ENCODE data around the gene NINJ1. TPM values are rescaled to one million over a fixed set of nuclear protein-coding genes. Genes with fewer than 3 reads are reported as not detected.

Gene NINJ1, protein sequence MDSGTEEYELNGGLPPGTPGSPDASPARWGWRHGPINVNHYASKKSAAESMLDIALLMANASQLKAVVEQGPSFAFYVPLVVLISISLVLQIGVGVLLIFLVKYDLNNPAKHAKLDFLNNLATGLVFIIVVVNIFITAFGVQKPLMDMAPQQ
- total RNA-seq: 35.1 and 81.8 TPM in 2 replicates

DNA sequence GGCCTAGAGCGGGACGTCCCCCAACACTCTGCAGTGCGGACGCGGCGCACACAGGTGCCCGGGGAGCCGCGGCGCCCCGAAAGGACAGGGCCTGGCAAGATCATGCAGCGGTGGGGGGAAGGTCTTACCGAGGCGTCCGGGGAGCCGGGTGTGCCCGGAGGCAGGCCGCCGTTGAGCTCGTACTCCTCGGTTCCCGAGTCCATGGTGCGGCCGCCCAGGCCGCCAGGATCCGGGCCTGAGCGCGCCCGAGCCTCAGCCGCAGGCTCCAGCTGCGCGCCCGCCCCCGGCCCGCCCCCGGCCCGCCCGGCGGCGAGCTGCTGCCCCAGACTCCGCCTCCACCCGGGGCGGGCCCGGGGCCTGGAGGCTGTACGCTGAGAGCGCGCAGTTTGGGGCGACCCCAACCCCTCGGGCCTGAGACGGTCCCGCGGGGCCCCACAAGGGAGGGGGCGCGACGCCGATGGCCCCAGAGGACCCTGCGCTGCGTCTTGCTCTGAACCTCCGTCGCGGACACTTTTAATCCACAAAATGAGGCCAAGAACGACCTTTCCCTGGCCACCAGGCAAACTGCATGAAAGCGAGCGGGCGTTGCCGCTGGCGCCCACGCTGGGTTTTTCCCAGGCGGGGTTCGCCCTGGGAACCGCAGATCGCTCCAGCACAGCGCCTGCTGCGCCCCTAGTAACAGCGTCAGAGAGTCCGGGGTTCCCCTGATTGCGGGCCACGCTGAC is at the start of gene NINJ1:
NINJ1 (minus strand) TSS at position 237 of the 725 bp plus-strand sequence; CDS start at position 203, 34 bp downstream.
- DNase-seq (ENCODE audit: low read depth): peak; percentile 71

DNA sequence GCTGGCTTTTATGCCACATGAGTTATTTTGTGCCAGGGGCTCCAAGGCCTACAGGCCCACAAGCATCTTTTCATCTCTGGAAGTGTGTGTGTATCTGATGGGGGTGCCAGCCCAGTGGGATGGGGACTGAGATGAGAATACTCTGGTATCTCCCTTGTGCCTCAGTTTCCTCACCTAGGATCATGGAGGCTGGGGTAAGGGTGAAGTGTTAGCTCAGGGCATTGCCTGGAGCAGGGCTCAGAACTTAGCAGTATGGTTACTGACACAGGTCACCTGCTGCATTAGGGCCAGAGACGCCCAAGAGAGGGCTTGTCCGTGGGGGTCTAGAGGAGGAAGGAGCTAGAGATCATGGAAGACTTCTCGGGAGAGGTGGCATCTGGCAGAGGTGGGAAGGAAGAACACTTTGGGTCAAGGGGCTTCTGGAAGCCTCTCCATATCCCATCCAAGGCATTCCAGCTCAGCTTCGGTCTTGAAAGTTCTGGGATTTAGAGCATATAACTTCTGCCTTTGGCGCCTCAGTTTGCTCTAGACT is 49.1 kb upstream of the NINJ1 start:
- no peak for DNase-seq (ENCODE audit: low read depth)

DNA sequence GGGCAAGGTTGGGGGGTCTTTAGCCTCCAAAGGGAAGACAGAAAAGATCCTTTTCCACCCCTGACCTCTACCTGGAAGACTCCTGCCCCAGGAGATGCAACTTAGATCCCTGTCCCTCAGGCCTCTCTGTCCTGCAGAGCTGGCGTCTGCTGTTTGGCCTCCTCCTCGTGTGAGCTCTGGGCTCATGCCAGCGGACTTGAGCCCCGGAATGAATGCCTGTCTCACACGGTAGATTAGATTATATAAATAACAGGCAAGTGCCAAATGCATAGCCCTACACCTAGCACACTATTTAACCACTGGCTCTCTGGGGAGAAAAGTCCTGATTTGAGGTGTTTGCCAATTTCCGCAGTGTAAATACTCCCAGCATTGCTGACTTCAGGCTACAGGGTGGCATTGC is 48.5 kb upstream of the NINJ1 start:
- DNase-seq (ENCODE audit: low read depth): no peak

DNA sequence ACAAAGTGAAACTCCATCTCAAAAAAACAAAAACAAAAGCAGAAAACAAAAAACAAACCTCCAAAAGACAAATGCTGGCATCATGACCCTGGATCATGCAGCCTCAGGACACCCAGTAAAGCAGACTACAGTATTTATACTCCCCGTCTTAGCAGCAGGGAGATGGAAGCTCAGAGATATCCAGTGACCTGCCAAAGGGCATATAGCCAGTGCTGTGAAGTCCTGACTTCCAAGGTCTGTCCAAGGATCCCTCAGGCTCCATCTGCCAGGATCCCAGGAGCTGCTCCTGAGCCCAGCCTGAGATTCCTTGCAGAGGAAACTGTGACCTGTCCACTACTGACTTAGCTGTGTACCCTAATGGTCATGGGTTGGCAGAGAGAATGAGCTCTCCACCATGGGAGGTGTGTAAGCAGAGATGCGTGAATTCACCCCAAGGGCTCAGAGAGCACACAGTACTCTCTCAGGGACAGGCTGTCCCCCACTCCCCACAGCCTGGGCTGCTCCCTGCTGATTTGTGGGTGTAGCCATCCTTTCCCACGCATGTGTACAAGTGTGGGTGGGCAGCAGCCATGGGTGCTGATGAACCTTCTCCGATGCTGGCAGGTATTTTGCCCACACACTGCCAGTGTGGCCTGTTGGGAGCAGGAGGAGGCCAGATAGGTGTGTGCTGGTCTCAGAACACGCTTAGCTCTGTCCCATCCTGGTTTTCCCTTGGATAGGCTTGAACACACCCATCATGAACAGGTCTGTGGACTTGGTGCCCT is 47.8 kb upstream of the NINJ1 start:
- DNase-seq (ENCODE audit: low read depth): no peak

DNA sequence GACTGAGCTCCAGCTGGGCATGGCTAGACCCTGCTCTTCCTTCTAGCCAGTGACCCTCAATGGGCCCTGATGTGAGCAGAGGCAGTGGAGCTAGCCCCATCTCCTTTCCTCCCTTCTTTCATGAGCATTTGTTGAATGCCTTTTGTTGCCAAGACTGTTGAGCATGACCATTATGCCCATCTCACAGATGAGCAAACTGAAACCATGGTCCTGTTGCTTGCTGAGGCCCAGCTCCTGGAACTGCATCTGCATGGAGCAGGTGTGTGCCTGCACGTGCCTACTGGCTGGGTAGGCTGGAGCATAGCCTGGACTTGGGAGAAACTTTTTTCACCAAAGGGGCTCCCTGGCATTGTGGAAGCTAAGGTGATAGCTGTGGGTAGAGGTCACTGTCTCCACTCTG is 46.9 kb upstream of the NINJ1 start:
- DNase-seq (ENCODE audit: low read depth): no peak

DNA sequence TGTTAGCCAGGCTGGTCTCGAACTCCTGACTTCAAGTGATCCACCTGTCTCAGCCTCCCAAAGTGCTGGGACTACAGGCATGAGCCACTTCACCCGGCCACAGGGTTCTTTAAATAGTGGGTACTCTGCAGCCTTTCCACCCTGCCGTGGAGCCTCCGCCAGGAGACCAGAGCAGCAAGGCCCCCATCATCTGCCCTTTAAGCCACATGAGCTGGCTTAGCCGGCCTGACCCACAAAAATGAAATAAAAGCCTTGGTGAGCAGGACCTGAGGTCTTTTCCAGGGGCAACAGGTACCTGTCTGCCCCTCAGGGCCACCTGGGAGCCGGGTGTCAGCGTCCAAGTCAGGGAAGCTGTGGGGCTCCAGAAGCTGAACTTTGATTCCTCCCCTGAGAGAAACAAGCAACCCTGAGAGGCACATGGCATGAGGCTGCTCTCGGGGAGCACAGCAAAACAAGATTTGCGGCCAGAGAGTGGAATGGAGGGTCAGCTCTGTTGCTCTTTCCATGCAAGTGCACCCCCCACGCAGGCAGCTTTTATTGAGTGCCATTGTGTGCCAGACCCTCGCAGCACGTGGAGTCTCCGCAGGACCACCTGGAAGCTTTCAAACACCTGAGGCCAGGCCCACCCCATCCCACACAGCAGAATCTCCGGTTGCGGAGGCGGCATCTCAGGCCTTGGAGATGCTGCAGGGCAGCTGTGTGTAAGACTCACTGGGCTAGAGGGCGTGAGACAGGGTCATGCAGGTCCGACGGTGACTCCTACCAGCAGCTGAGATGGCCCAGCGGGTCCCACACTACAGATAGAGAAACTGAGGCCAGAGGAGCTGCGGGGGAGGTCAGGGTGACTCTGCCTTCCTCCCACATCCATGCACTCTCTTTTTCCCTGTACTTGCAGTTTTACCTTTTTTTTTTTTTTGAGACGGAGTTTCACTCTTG is 45.1 kb upstream of the NINJ1 start:
- DNase-seq (ENCODE audit: low read depth): no peak

DNA sequence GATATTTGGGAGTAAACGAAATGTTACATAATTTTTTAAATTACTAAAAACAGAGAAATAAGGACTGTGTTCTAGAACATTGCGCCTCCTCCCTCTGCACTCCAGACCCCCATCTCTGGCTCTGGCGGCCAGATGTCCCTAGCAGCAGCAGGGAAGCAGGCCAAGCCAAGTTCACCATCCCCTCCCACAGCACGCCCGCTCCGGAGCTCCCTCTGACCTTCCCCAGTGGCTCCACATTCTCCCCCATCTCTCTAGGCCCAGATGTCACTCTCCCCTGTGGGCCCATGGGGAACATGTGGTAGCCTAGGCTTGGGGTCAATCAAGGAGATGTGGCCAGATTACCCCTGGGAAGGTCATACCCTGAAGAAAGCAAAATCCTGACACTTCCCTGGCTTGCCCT is 43.6 kb upstream of the NINJ1 start:
- no peak for DNase-seq (ENCODE audit: low read depth)

DNA sequence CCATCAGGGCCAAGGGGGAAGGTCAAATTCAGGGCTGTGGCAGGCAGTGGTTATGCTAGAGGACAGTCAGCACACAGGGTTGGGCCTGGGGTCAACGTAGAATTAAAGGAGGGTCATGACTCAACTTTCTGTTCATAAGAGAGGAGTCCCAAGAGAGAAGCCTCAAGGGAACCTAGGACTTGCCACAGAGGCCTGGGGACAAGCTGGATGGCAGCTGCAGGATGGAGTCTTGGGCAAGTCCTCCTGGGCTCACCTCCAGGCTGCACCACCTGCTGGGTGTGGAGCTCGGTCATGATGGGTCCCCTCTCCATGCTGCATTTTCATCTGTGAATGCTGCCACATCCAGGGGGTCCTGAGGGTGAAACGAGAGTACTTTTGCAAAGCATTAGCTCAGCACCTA is 40.9 kb upstream of the NINJ1 start:
- DNase-seq (ENCODE audit: low read depth): no peak

DNA sequence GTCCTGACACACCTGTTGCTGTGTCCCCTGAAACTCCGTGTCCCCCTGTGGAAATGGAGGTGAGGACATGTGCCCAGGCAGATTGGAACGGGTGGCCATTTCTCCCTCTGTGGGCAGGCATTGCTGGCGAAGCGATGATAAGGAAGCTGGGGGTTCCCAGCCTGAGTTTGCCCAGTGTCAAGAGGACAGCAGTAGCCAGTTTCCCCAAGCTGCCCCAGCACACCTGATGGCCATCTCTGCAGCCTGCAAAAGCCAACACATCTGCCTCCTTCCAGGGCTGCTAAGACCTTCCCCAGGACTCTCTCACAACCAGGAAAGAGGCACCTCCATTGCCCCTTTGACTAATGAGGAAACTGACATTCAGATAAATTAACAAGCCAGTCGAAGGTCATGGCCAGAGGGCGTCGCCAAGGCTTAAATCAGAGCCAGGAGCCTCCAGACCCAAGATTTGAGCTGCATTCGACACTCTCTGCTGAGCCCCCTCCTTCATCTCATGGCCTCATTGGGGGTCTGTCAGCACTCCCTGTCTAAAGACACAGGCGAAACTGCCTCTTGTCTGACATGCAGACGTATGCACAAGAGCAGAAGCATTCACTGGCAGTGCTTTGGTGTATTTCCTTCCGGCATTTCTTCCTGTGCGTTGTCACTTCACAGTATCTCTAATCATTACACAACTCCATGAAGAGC is 39.5 kb upstream of the NINJ1 start:
- no peak for DNase-seq (ENCODE audit: low read depth)

DNA sequence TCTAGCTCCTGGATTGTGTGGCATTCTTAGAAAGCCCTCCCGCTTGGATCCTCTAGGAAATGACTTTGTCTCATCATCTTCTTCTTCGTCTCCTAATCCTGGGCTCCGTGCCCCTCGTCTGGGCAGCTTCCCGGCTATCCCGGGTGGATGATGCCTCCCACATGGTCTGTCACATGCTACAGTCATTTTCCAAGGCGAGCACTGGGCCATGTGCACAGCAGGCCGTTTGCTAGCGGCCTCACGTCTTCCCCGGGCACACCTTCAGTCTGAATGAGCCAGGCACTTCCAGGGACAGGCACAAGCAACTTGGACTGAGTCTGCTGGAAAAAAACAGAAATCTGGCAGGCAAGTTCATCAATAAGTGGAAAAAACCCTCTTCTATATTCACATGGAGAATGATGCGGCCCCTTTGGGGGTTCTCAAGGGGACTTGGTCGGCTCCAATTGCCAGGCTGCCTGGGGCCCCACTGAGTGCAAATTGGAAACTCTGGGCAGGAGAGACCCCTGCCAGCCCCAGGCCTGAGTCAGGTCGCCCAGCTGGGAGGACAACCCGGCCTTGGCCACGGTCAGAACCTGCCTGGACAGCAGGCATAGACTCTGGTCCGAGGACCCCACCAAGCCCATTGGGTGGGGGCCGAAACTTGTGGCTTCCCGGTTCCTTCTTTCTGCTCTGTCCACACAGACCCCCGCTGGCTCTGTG is 38.8 kb upstream of the NINJ1 start:
- no peak for DNase-seq (ENCODE audit: low read depth)

DNA sequence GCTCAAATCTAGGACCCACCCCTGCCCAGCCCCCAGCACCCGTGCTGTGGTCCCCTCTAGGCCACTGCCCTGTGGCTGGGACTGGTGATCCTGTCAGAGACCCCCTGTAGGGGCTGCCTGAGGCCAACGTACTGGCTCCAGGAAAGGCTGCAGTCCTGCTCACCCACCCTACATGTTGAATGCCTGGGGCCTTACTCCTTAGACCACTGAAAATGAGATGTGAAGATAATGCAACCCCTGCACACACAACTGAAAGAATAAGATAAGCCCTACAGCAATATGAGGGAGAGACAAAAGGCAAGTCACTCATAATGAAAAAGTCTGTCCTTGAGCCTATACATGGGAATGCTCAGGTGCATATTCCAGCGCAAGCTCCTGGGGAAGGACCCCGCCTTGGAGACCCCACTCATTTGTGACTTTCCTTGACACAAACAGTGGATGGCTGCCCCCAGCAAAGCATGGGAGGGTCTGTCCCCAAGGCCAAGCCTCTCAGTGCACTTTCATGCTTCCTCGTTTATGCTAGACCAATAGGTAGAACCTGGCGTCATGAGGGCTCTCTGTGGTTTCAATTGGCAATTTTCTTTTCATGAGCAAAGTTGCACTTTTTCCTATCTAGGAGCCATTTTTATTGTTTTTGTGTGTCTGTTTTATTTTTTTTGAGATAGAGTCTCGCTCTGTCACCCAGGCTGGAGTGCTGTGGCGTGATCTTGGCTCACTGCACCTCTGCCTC is 37.4 kb upstream of the NINJ1 start:
- no peak for DNase-seq (ENCODE audit: low read depth)

DNA sequence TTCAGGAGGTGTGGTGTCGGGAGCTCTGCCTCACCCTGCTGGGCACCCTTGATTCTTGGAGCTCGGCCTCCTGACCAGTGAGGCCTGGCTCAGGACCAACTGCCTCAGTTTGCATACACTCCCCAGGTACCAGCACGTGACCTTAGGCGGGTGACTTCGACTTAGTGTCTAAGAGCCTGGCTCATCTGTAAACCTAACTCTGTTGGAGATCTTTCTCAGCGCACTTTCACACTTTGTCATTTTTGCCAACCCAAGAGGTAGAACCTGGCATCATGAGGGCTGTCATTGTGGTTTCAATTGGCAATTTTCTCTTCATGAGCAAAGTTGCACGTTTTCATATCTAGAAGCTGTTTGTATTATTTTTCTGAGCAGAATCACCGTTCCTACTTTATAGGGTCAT is 36.5 kb upstream of the NINJ1 start:
- no peak for DNase-seq (ENCODE audit: low read depth)

DNA sequence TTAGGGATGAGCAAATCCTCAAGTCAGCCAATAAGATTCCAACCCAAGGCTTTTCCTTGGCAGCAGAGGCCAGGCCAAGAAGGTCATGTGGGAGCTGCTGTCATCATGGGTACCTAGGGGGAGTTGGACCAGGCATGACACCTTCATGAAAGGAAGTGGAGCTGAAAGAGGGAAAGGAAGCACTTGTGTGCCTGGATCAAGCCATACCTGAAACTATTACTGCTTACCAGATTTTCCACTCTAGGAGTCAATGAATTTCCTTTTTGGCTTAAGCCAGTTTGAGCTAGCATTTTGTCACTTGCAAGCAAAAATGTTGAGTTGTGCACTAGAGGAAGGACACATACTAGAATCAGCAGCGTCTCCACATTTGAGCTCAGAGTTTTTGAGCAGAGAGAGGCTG is 35.4 kb upstream of the NINJ1 start:
- no peak for DNase-seq (ENCODE audit: low read depth)

DNA sequence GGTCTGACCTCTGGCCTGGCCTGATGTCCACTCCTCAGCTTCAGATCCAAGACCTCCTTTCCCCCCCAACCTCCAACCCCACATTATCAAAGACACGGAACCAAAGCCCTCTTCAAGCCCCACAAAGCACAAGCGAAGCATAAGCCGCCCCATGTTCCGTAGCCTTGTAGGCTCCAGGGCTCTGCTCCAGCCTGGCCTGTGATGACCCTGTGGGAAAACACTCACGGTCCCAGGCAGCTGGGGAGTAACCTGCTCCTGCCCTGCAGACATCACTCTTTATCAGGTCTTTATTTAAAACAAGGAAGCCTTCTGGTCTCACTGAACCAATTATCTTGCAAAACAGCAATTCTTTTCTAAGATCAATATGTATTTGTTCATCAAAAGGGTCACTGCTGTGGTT is 34.5 kb upstream of the NINJ1 start:
- no peak for DNase-seq (ENCODE audit: low read depth)

DNA sequence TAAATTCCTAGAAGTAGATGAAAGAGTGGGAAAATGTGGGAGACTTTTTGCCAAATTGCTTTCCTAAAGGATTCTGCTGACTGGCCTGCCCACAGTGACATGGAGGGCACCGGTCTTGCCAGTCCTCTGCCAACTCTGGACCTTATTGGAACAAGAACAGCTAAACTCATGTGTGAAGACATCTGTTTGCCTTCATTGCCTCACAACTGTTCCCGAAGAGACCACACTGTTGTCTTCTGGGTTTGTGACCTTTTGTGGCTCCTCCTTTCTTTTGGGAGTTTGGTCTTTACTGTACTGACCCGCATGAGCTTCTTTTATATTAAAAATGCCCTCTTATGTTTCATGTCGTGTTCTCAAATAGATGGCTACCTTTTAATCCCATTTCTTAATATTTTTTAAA is 33.8 kb upstream of the NINJ1 start:
- no peak for DNase-seq (ENCODE audit: low read depth)

DNA sequence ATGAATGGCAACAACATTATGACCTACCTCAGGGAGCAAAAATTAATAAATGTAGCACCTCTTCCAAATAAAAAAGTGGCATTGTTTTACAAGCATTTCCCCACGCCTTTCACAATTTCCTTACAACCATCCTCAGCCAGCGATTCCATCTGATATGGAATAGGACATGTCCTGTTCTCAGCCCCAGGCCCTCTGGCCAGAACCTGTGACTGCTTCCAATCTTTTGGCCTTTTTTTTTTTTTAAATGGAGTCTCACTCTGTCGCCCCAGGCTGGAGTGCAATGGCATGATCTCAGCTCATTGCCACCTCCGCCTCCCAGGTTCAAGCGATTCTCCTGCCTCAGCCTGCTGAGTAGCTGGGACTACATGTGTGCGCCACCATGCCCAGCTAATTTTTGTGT is 33.1 kb upstream of the NINJ1 start:
- DNase-seq (ENCODE audit: low read depth): no peak

DNA sequence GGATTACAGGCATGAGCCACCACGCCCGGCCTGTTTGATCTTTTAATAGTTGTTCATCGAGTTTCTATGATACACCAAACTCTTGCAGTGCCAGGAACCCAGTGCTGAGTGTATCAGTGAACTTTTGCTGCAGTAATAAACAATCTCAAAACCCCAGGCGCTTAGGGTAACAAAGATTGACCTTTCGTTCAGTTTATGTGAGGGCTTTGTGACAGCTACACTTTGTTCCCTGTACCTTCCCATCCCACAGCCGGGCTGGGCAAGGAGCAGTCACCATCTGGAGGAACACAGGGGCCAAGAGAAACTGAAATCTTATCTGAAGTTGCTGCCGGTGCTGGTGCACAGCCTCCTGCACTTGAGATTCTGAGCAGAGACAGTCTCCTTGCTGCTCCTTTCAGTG is 32.6 kb upstream of the NINJ1 start:
- DNase-seq (ENCODE audit: low read depth): no peak

DNA sequence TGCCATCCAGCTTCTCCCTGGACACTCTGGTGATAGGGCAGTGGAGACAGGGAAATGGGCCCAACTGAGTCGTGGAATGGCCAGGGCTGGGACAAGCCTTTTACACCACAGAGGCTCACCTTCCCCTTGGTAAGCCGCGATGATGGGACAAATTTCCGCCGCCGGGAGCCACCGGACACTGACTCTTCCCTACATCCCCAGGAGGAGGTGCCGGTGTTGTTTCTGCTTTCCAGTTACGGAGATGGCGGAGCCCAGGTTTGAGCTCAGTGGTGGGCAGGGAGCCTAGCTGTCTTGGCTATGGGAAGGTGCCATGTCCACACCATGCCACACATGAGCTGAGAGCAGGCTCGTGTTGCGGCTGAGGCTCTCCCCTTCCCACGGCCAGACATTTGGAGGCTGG is 30.0 kb upstream of the NINJ1 start:
- no peak for DNase-seq (ENCODE audit: low read depth)

DNA sequence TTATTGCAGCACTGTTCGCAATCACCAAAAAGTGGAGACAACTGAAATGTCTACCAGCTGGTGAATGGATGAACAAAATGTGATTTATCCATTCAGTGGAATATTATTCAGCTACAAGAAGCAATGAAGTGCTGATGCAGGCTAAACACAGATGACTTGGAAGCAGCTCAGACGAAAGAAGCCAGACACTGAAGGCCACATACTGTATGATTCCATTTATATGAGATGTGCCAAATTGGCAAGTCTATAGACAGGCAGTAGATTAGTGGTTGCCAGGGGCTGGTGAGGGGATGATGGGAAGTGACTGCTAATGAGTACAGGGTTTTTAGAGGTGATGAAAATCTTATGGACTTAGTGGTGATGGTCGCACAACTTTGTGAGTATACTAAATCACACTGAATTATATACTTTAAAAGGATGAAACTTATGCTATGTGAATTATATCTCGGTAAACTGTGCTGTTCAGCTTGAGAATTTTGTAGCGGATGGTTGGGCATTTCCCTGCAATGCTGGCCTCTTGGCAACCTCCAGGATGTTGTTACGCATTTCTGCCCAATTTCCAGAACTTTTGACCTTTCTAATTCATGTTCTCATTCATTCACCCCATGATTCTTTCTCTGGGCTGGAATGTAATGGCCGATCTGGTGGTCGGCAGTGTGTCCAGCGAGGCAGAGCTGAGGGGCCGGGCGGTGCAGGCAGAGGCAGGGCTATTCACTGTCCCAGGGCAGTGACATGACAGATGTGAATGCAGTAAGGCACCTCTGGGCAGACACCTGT is 27.9 kb upstream of the NINJ1 start:
- DNase-seq (ENCODE audit: low read depth): no peak

All from renal cortical epithelial cell (primary cell).